OCI-LY3 (cell line): Measurements from ENCODE around the gene MYO5A.

Source experiments
- EZH2phosphoT487 ChIP-seq: fragments of 200-600 bp; shearing (Covaris generic); IDR thresholded peaks from 2 replicates; pipeline ENCODE4 v1.6.1; 2018; ENCODE audit warnings: antibody characterized with exemption, mixed run types, low read depth
- TF ChIP-seq, protein P1 (sequence below): fragments of 200-600, 300-600 bp; sonication (generic); IDR thresholded peaks from 2 replicates; pipeline ENCODE4 v1.5.1; 2014; ENCODE audit warnings: antibody characterized with exemption, low read length, low read depth

GRCh38 chr15:52348056-52348745 lies 180.5 kb downstream of the MYO5A start:
- TF ChIP-seq, protein P1, sequence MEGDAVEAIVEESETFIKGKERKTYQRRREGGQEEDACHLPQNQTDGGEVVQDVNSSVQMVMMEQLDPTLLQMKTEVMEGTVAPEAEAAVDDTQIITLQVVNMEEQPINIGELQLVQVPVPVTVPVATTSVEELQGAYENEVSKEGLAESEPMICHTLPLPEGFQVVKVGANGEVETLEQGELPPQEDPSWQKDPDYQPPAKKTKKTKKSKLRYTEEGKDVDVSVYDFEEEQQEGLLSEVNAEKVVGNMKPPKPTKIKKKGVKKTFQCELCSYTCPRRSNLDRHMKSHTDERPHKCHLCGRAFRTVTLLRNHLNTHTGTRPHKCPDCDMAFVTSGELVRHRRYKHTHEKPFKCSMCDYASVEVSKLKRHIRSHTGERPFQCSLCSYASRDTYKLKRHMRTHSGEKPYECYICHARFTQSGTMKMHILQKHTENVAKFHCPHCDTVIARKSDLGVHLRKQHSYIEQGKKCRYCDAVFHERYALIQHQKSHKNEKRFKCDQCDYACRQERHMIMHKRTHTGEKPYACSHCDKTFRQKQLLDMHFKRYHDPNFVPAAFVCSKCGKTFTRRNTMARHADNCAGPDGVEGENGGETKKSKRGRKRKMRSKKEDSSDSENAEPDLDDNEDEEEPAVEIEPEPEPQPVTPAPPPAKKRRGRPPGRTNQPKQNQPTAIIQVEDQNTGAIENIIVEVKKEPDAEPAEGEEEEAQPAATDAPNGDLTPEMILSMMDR, result no peak
- TF ChIP-seq EZH2phosphoT487, result no peak
